Measurements from ENCODE around the gene LSM3.

The LSM3 gene

GRCh38 chr3:14132689-14133088, 45.9 kb upstream of the LSM3 start:
- no peak for DNase-seq (ENCODE audit: extremely low read depth, low read depth)
- H3K4me3 ChIP-seq (replicated peaks; ENCODE audit: low read depth, low read length): no peak overlapping the region
- TF ChIP-seq CTCF (IDR thresholded peaks at IDR 0.05; ENCODE audit: low read depth, low read length, missing control alignments): no peak

- no peak for DNase-seq (ENCODE audit: extremely low read depth, low read depth)
- H3K4me3 ChIP-seq (replicated peaks; ENCODE audit: low read depth, low read length): no peak overlapping the region
- no peak for TF ChIP-seq CTCF (IDR thresholded peaks at IDR 0.05; ENCODE audit: low read depth, low read length, missing control alignments)
Observed at GRCh38 chr3:14133188-14133800, 45.3 kb upstream of the LSM3 start.

- DNase-seq (ENCODE audit: extremely low read depth, low read depth): no peak
- H3K4me3 ChIP-seq (replicated peaks; ENCODE audit: low read depth, low read length): no peak overlapping the region
- TF ChIP-seq CTCF (IDR thresholded peaks at IDR 0.05; ENCODE audit: low read depth, low read length, missing control alignments): no peak
Observed at GRCh38 chr3:14133876-14134275, 44.7 kb upstream of the LSM3 start.

GRCh38 chr3:14134291-14134690, 44.3 kb upstream of the LSM3 start:
- DNase-seq (ENCODE audit: extremely low read depth, low read depth): no peak
- no peak overlapping the region for H3K4me3 ChIP-seq (replicated peaks; ENCODE audit: low read depth, low read length)
- no peak for TF ChIP-seq CTCF (IDR thresholded peaks at IDR 0.05; ENCODE audit: low read depth, low read length, missing control alignments)

- no peak overlapping the region for H3K4me3 ChIP-seq (replicated peaks; ENCODE audit: low read depth, low read length)
- DNase-seq (ENCODE audit: extremely low read depth, low read depth): no peak
- TF ChIP-seq CTCF (IDR thresholded peaks at IDR 0.05; ENCODE audit: low read depth, low read length, missing control alignments): no peak
Observed at GRCh38 chr3:14135581-14135980, 43.0 kb upstream of the LSM3 start.

- H3K4me3 ChIP-seq (replicated peaks; ENCODE audit: low read depth, low read length): no peak overlapping the region
- no peak for TF ChIP-seq CTCF (IDR thresholded peaks at IDR 0.05; ENCODE audit: low read depth, low read length, missing control alignments)
- DNase-seq (ENCODE audit: extremely low read depth, low read depth): no peak
Observed at GRCh38 chr3:14137004-14137403, 41.6 kb upstream of the LSM3 start.

GRCh38 chr3:14137445-14137844, 41.2 kb upstream of the LSM3 start:
- no peak for DNase-seq (ENCODE audit: extremely low read depth, low read depth)
- no peak overlapping the region for H3K4me3 ChIP-seq (replicated peaks; ENCODE audit: low read depth, low read length)
- TF ChIP-seq CTCF (IDR thresholded peaks at IDR 0.05; ENCODE audit: low read depth, low read length, missing control alignments): no peak
